OCI-LY1 (cell line): ENCODE measurements around the gene RNF187.

Experiments used
- H2AFZ ChIP-seq: fragments of 200-600 bp; sonication (generic), shearing (Covaris generic); 2 replicates; pipeline ENCODE4 v1.6.0; 2014; ENCODE audit warnings: antibody characterized with exemption, mild to moderate bottlenecking, low read length
- H3F3A ChIP-seq: fragments of 200-600 bp; sonication (generic), shearing (Covaris generic); 2 replicates; pipeline ENCODE4 v1.6.0; 2014; ENCODE audit warnings: mild to moderate bottlenecking, antibody characterized with exemption, low read length, moderate library complexity; ENCODE audit not compliant: insufficient read depth
- H3K27ac ChIP-seq: fragments of 200-600 bp; sonication (generic); 2 replicates; pipeline ENCODE4 v1.5.1; 2014; ENCODE audit warnings: low read length, mixed run types, mild to moderate bottlenecking, low read depth; ENCODE audit not compliant: poor library complexity, severe bottlenecking
- H3K27me3 ChIP-seq: fragments of 200-600 bp; sonication (generic); 2 replicates; pipeline ENCODE4 v1.6.0; 2014; ENCODE audit warnings: antibody characterized with exemption, mild to moderate bottlenecking, low read length, moderate library complexity; ENCODE audit not compliant: insufficient read depth
- H3K36me3 ChIP-seq: fragments of 200-600 bp; sonication (generic); 2 replicates; pipeline ENCODE4 v1.6.1; 2014; ENCODE audit warnings: mild to moderate bottlenecking, antibody characterized with exemption, low read length, moderate library complexity, mixed read lengths; ENCODE audit not compliant: insufficient read depth
- H3K4me1 ChIP-seq: fragments of 200-600 bp; sonication (generic); 2 replicates; pipeline ENCODE4 v1.5.1; 2014; ENCODE audit warnings: mild to moderate bottlenecking, low read length, moderate library complexity; ENCODE audit not compliant: insufficient read depth, severe bottlenecking
- H3K4me2 ChIP-seq: fragments of 200-600 bp; sonication (generic), shearing (Covaris generic); 2 replicates; pipeline ENCODE4 v1.6.1; 2014; ENCODE audit warnings: low read length
- H3K4me3 ChIP-seq: fragments of 200-600 bp; sonication (generic); 2 replicates; pipeline ENCODE4 v1.5.1; 2014; ENCODE audit warnings: low read length, low read depth, mild to moderate bottlenecking, mixed read lengths; ENCODE audit not compliant: poor library complexity, severe bottlenecking
- H3K79me2 ChIP-seq: fragments of 200-600 bp; shearing (Covaris generic); 2 replicates; pipeline ENCODE4 v1.6.1; 2016; ENCODE audit warnings: mixed run types, low read length, mixed read lengths; ENCODE audit not compliant: insufficient read depth
- H3K9ac ChIP-seq: fragments of 200-600 bp; sonication (generic), shearing (Covaris generic); 2 replicates; pipeline ENCODE4 v1.6.1; 2014; ENCODE audit warnings: mild to moderate bottlenecking, low read length, mixed read lengths
- H3K9me2 ChIP-seq: fragments of 200-600 bp; sonication (generic), shearing (Covaris generic); 2 replicates; pipeline ENCODE4 v1.6.1; 2014; ENCODE audit warnings: low read depth, mild to moderate bottlenecking, low read length, mixed read lengths
- H3K9me3 ChIP-seq: fragments of 200-600 bp; shearing (Covaris generic); 2 replicates; pipeline ENCODE4 v1.6.1; 2014; ENCODE audit warnings: low read length, mixed read lengths
- H4K20me1 ChIP-seq: fragments of 200-600 bp; sonication (generic), shearing (Covaris generic); 2 replicates; pipeline ENCODE4 v1.6.0; 2016; ENCODE audit warnings: mild to moderate bottlenecking, low read length; ENCODE audit not compliant: insufficient read depth
- CTCF ChIP-seq: fragments of 200-600 bp; sonication (generic), shearing (Covaris generic); IDR thresholded peaks from 2 replicates; pipeline ENCODE4 v1.5.1; 2017; ENCODE audit warnings: mild to moderate bottlenecking, antibody characterized with exemption, low read length, moderate library complexity, mixed read lengths
- EZH2 ChIP-seq: fragments of 200-600 bp; sonication (generic), shearing (Covaris generic); IDR thresholded peaks from 2 replicates; pipeline ENCODE4 v1.8.0; 2017; ENCODE audit warnings: borderline replicate concordance, mixed run types, mild to moderate bottlenecking, antibody characterized with exemption, low read length, moderate library complexity, mixed read lengths

RNF187 gene

GRCh38 chr1:228542981-228543380 is 55.8 kb downstream of the RNF187 start:
- TF ChIP-seq CTCF (no peak), EZH2 (no peak)
- Histone ChIP-seq H3K79me2 (no peaks in the 10 kb centered on the region), H3K9ac (no peak overlapping the region), H3K4me1 (no peaks in the 10 kb centered on the region), H3K36me3 (no peaks in the 10 kb centered on the region), H3K27me3 (no peaks in the 10 kb centered on the region), H3K9me2 (no peaks in the 10 kb centered on the region), H3K27ac (no peak overlapping the region), H3K4me2 (no peak overlapping the region), H4K20me1 (no peaks in the 10 kb centered on the region), H3F3A (no peaks in the 10 kb centered on the region), H2AFZ (no peak overlapping the region), H3K9me3 (no peaks in the 10 kb centered on the region), H3K4me3 (no peak overlapping the region)

- Histone ChIP-seq H3K9ac (no peak overlapping the region), H3F3A (no peaks in the 10 kb centered on the region), H3K36me3 (no peaks in the 10 kb centered on the region), H3K79me2 (no peaks in the 10 kb centered on the region), H3K27me3 (no peaks in the 10 kb centered on the region), H2AFZ (no peak overlapping the region), H3K4me3 (no peak overlapping the region), H3K4me2 (no peak overlapping the region), H3K4me1 (no peaks in the 10 kb centered on the region), H3K9me3 (no peaks in the 10 kb centered on the region), H3K9me2 (no peaks in the 10 kb centered on the region), H3K27ac (no peak overlapping the region), H4K20me1 (no peaks in the 10 kb centered on the region)
- TF ChIP-seq EZH2 (no peak), CTCF (no peak)
Observed at GRCh38 chr1:228543396-228543795, 56.2 kb downstream of the RNF187 start.

- Histone ChIP-seq H3K4me3 (no peak overlapping the region), H3K36me3 (no peaks in the 10 kb centered on the region), H4K20me1 (no peaks in the 10 kb centered on the region), H3K4me1 (no peaks in the 10 kb centered on the region), H3K9me3 (no peaks in the 10 kb centered on the region), H3K27me3 (peaks cover under 1% of the 10 kb centered on the region; the same call in 1 of the 2 replicates), H3K9ac (no peak overlapping the region), H2AFZ (no peak overlapping the region), H3K4me2 (no peak overlapping the region), H3F3A (no peaks in the 10 kb centered on the region), H3K9me2 (no peaks in the 10 kb centered on the region), H3K27ac (no peak overlapping the region), H3K79me2 (no peaks in the 10 kb centered on the region)
- TF ChIP-seq EZH2 (no peak), CTCF (no peak)
Observed at GRCh38 chr1:228544021-228544850, 57.1 kb downstream of the RNF187 start.
